ENCODE data around the gene ARHGEF3.
"Not testable (repeated sequence)": the region's sequence is repeated elsewhere in the genome, so short reads cannot be mapped to it uniquely, and the experiment has no call there.

Gene ARHGEF3

DNA sequence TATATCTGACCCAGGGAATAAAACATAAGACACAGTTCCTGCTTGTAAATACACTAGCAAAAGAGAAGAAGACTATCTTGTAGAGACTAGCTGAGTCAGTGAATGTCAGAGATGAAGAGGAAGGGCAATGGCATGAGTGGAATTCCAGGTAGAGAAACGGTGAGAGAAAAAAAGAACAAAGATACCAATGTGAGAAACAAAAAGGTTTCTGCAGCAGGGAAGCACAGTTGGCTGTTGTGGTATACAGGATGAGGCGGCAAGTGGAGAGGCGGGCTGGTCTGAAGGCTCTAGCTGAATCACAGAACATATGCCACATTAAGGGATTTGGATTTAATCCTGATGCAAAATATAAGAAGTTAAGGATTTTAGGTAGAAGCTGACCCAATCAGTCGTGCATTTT, 101.6 kb downstream of the ARHGEF3 start:
- TF ChIP-seq CTCF (conservative IDR thresholded peaks at IDR 0.05) (no peak), ZFX (IDR thresholded peaks at IDR 0.05) (no peak)
- H3K27ac ChIP-seq: no peak overlapping the region

GRCh38 chr3:56694867-56695683, 106.7 kb downstream of the ARHGEF3 start:
- no peak overlapping the region for H3K27ac ChIP-seq
- no peak for TF ChIP-seq CTCF (conservative IDR thresholded peaks at IDR 0.05)
- TF ChIP-seq ZFX (IDR thresholded peaks at IDR 0.05): no peak

- TF ChIP-seq CTCF (conservative IDR thresholded peaks at IDR 0.05) (no peak), ZFX (IDR thresholded peaks at IDR 0.05) (no peak)
- H3K27ac ChIP-seq: no peak overlapping the region
Observed at GRCh38 chr3:56693750-56694149, 108.0 kb downstream of the ARHGEF3 start.

GRCh38 chr3:56692520-56693433, 109.0 kb downstream of the ARHGEF3 start:
- H3K27ac ChIP-seq: not testable (repeated sequence)

DNA sequence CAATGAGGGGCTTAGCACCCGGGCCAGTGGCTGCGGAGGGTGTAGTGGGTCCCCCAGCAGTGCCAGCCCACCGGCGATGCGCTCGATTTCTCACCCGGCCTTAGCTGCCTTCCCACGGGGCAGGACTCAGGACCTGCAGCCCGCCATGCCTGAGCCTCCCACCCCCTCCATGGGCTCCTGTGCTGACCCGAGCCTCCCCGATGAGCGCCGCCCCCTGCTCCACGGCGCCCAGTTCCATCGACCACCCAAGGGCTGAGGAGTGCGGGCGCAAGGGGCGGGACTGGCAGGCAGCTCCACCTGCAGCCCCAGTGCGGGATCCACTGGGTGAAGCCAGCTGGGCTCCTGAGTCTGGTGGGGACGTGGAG, 109.8 kb downstream of the ARHGEF3 start:
- H3K27ac ChIP-seq: not testable (repeated sequence)

GRCh38 chr3:56691165-56692000, 110.4 kb downstream of the ARHGEF3 start:
- no peak for TF ChIP-seq ZFX (IDR thresholded peaks at IDR 0.05)
- no peak for TF ChIP-seq CTCF (conservative IDR thresholded peaks at IDR 0.05)
- H3K27ac ChIP-seq: no peak overlapping the region

DNA sequence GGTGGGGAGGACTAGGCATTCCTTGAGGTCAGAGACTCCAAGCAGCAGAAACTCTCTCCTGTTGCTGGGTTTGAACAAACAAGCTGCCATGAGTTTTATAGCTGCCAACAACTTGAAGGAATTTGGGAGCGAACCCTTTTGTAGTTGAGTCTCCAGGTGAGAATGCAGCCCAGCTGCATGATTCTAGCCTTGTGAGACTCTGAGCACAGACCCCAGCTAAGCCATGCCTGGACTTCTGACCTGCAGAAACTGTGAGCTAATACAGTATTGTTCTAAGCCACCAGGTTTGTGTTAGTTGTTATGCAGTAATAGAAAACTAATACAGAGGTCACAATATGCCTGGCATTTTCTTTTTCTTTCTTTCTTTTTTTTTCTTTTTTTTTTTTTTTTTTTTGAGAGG, 112.4 kb downstream of the ARHGEF3 start:
- H3K27ac ChIP-seq: no peak overlapping the region
- no peak for TF ChIP-seq ZFX (IDR thresholded peaks at IDR 0.05)

- TF ChIP-seq CTCF (conservative IDR thresholded peaks at IDR 0.05) (no peak), ZFX (IDR thresholded peaks at IDR 0.05) (no peak)
- H3K27ac ChIP-seq: no peak overlapping the region
Observed at GRCh38 chr3:56688191-56688590, 113.6 kb downstream of the ARHGEF3 start.
